GM18873 (cell line): ENCODE measurements around the gene LAX1.
"Not testable (repeated sequence)": the region's sequence is repeated elsewhere in the genome, so short reads cannot be mapped to it uniquely, and the experiment has no call there.

Source experiments
- ATAC-seq: cut with Tn5 transposase; IDR thresholded peaks from one replicate; pipeline ENCODE4 v1.9.1; 2021; ENCODE audit warnings: mild to moderate bottlenecking, moderate library complexity, moderate number of reproducible peaks; ENCODE audit not compliant: unreplicated experiment, low FRiP score

Gene LAX1

DNA sequence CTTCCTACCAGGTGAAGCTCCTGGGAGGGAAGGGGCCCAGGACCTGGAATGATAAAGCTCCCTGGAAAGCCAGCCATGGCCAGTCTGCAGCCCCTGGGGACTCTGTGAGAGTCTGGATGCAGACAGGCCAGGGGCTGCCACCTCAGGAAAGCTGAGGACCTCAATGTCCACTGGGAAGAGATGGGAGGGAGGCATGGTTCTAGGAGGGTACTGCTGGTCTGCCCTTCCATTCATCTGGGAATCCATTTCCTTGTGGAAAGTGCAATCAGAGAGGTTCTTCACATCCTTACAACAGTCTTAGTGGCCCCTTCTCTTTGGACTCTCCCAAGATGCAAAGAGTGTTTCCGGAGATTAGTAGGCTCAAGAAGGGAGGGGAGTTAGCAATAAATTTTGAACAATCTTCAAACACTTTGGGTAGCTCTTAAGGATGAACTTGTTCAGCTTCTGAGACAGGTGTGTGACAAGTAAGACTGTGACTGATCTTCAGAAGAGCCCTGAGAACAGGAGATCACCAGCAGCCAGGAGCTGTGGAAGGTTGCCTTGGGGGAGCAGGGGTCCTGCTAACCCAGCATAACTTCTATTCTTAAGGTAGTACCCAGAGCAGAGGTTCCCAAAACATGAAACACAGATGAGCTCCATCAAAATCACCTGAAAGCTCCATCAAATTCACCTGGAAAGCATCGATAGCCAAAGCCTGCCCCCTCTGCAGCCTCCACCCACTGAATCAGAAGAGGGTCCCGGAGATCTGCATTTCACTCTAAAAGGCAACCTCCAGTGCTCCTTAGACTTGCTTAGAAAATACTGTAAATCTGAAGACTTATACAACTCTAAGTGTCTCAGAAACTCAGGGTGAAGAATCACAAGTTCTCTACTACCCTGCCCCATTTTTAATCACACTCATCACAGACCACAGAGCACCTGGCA, 616 bp upstream of the LAX1 start:
- no peak for ATAC-seq

DNA sequence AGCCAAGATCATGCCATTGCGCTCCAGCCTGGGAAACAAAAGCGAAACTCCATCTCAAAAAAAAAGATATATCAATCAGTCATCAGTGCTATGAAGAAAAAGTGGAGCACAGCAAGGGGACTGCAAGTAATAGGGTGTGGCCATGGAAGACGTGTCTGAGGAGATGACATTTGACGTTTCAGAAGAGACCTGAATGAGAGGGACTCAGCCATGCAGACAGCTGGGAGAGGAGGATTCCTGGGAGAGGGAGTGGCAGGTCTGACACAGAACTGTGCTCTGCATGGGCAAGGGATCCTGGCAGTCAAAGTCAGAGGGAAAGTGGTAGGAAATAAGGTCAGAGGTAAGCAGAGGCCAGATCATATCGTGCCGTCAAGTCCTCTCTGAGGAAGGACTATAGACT, 3.3 kb downstream of the LAX1 start:
- no peak for ATAC-seq

DNA sequence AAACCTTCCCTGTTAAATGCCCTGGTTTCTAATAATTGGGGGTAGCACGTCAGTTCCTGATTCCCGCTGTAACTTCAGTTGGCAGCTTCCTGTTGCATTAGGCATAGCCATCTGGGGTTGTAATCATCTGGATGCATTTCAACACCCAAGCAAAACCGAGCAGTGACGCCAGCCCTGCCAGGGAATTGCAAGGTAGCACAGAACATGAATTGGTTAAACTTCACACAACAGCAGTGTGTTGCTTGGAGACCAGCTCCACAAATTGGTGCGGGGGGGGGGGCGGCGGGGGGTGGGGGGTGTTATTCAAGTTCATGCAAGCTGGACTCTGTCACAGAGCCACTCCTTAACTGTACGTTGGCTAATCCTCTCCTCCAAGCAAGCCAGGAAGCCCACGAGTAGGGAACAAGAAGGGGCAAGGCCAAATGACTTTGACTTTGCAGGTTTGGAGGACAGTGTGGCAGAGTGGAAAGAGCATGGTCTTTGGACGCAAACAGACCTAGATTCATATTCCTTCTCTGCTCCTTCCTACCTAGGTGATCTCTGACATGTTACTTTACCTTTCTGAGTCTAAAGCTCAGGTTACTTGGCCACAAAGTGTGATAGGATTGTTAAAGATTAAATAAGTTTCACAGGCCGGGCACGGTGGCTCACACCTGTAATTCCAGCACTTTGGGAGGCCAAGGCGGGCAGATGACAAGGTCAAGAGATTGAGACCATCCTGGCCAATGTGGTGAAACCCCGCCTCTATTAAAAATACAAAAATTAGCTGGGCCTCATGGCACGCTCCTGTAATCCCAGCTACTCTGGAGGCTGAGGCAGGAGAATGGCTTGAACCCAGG, 4.7 kb downstream of the LAX1 start:
- ATAC-seq = no peak

DNA sequence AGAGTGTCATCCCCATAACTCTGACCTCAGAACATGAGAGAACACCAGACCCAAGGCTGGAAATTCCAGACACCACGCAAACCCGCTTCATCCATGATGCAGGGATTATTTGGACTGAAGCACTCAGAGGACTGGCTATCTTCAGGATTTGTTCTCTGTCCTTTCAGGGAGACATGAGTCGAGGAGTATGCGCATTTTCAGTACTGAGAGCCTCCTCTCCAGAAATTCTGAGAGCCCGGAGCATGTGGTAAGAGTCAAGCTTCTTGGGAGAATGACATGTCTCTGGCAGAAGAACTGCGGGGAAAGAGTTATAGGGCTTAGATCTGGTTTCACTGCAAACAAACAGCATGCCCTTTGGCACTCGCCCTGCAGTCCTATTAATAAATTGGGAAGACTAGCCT, 6.9 kb downstream of the LAX1 start:
- no peak for ATAC-seq

DNA sequence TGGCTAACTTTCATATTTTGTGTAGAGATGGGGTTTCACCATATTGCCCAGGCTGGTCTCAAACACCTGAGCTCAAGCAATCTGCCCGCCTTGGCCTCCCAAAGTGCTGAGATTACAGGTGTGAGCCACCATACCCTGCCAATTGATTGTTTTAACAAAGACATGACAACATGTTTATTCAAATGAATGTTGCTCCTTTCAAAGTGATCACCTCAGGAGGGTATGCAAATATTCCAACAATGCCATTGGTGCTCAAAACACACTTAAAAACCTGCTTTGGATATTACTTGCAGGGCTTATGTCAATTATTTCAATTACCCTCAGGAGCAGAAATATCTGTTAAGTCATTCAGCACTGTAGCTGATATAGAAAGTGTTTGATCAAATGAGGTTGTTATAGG, 7.9 kb downstream of the LAX1 start:
- no peak for ATAC-seq

DNA sequence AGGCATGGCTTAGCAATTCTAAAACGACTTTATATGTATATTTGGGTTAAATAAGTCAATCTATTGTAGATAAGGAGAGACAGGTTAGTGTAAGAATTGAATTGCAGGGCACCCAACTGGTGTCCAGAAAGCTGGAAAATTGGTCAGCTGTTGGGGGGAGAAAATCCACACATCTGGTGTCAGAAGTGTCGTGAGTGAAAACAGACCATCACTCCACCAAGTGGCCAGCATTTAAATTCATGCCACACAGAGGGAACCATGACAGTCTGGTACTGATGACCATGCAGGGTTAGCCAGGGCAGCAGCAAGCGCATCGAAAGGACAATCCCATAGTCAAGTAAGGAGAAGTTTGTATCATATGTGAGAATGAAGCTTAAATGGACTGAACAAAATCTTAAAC, 11.7 kb downstream of the LAX1 start:
- no peak for ATAC-seq

DNA sequence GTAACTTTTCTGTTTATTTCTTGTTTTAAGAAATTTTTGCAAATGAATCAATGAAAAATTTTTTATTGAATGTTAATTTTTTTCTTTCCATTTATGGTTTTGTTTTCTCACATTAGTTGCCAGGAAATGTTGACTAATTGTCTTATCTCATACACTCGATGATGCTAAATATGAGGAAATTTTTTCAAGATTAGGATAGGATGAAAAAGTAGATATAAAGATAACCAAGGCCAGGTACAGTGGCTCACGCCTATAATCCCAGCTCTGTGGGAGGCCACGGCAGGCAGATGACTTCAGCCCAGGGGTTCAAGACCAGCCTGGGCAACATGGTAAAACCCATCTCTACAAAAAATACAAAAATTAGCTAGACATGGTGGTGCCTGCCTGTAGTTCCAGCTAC, 12.6 kb downstream of the LAX1 start:
- ATAC-seq = no peak

DNA sequence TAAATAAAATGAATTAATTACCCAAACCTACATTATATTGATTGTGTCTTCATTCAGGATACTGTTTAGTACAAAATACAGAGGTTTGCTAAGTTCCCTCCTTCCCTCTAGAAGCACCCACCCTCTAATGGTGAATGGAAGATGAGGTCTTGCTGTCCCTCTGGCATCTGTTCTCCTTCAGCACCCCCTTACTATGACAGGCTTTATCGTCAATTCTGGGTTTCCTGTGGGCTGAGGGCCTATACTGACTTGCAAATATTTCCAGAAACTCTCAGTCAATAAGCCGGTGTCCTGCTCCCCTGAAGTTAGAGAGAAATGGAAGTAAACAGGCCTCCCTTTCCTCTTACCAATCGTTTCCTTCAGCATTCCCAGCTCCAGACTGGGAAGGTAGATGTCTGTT, 13.2 kb downstream of the LAX1 start:
- no peak for ATAC-seq

DNA sequence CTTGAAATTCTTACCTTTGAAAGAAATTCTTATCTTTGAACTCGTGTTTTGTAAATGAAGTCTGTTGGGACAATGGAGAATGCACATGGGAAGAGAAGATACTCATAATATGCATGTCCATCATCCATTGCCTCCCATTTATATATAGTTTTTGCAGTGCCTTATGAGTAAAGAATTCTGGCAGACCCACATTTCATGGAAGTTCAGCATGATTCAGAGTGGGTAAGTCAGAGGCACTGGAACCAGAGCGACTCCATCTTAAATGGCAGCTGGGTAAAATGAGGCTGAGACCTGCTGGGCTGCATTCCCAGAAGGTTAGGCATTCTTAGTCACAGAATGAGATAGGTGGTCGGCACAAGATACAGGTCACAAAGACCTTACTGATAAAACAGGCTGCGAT, 13.8 kb downstream of the LAX1 start:
- no peak for ATAC-seq

DNA sequence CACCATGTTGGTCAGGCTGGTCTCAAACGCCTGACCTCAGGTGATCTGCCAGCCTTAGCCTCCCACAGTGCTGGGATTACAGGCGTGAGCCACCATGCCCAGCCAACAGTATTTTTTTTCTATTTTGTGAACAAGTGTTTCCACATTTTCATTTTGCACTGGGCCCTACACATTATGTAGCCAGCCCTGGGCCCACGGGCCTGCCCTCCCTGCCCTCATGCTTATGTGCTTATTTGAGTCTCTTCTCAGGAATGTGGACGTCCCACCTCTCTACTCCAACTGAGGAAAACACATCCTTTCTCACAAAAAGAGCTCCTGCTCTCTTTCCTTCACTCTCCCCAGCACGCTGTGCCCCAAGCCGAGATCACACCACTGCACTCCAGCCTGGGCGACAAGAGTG, 17.0 kb downstream of the LAX1 start:
- no peak for ATAC-seq

DNA sequence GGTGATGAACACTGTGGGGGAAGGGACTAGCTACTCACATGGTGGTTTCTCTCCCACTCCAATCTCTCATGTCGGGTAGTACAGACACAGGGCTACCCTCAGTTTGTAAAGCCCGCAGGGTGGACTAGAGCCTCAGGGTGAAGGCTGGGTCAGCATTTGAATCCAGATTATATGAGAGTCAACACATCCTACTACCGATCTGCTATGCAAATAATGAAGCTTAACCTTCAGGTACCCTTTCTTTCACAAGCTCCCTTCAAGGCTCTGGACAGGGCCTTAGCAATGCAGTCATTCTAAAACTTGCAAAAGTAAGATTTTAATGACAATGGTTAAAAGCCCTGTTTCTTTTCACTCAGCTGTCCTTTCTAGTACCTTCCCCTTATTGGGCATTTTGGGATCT, 25.0 kb downstream of the LAX1 start:
- ATAC-seq = no peak

DNA sequence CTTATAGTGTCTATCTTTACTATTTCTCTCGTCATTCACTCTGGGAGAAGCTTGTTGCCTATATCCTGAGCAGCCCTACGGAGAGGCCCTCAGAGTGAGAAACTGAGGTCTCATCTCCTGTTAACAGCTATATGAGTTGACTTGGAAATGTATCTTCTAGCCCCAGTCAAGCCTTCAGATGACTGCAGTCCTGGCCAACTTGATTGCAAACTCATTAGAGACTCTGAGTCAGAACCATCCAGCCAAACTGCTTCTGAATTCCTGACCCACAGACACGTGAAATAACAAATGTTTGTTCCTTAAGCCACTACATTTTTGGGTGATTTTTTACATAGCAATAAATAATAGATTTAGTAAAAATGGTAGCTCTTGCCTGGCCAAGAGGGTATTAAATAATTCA, 26.5 kb downstream of the LAX1 start:
- ATAC-seq = no peak

DNA sequence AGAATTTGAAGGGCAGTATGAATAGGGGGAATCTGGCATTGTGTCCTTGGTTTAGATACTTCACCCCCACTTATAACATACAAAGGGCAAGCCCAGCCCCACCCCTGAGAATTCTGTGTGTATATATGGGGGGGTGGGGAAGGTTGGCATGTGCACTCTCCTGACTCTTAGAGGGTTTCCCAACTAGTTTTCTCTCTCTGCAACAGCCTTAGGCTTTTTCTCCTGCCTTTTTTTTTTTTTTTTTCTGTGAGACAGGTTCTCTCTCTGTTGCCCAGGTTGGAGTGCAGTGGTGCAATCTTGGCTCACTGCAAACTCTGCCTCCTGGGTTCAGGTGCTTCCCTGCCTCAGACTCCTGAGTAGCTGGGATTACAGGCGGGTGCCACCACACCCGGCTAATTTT, 27.5 kb downstream of the LAX1 start:
- ATAC-seq = no peak

DNA sequence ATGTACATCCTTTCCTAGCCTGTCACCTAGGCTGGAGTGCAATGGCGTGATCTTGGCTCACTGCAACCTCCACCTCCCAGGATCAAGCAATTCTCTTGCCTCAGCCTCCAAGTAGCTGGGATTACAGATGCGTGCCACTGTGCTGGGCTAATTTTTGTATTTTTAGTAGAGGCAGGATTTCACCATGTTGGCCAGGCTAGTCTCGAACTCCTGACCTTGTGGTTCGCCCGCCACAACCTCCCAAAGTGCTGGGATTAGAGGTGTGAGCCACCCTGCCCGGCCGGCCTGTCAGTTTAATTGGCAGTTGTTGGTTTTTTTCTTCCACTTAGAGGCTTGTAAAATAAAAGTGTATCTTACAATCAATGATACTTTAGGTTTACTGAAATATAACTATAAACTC, 28.6 kb downstream of the LAX1 start:
- ATAC-seq = not testable (repeated sequence)

DNA sequence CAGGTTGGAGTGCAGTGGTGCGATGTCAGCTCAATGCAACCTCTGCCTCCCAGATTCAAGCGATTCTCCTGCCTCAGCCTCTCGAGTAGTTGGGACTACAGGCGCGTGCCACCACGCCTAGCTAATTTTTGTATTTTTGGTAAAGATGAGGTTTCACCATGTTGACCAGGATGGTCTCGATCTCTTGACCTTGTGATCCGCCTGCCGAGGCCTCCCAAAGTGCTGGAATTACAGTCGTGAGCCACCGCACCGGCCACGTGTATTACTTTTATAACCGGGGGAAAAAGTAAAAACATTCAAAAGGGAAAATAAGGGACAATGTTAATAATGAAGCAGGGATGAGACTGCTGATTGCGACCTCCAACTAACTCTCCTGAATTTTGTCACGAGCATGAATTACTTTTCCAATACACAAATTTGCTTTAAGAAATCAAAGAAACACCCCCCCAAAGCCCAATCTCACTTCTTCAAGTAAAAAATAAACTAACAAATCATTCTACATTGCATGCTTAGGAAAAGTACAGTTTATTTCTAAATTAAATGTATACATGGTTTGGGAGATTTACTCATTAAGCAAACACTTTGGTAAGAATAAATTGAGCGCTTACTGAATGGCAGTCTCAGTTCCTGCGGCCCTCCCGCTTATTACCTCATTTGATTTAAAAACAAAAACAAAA, 29.9 kb downstream of the LAX1 start:
- no peak for ATAC-seq

DNA sequence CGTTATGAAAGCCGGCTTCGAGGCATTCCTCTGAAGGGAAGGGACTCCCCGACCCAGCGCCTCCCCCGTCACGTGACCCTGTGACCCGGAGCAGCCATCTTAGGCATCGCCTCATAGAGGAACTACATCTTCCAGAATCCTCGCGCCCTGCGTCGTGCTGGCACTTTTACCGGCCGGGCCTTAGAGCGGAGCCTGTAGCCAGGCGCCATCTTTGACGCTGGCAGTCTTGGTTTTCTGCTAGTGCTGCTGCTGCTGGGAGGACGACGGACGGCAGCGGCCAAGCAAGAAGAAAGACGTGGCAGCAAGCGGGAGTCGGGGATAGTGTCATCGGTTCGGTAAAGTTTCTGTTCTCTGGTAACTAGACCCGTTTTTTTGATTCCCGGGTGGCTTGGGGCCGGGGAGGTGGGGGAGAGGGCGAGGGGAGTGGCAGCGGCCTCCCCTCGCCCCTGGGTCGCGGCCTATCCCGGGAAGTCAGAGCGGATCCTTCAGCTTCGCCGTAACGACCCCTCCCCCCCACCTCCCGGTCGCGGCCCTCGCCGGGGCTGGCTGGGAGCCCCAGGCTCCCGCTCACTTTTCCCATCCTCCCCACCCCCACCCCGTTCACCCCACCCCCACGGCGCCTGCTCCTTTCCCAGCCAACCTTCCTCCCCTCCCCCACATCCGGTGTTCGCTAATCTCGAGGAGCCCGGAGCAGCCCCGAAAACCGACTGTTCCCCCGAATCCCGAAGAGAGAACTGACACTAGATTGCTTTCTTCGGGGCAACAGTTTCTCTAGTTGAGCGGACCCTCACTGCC, 30.7 kb downstream of the LAX1 start, which contains the start of the genes ZBED6 and ZC3H11A:
Gene ZBED6 (plus strand): TSS at position 183 of the 795 bp plus-strand sequence. CDS start 1,900 bp downstream, outside the sequence.
Gene ZC3H11A (plus strand): TSS at position 183 of the 795 bp plus-strand sequence. CDS start 21,448 bp downstream, outside the sequence.
- ATAC-seq = peak; percentile 95

DNA sequence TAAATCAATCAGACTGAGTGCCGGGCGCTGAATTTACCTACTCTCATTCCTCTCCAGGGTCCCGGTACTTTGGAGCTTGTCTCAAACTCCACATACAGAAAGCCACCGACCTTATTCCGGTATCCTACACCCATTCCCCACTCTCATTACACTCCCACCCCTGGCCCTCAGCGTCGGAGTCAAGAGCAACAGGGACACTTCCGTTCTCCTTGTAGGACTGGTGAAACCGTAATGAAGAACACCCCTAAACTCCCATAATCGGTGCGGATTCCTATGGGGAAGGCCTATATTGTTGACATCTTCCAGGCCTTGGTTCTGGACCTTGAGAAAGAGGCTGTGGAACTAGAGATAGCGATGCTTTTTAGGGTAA, 31.2 kb downstream of the LAX1 start:
- no peak for ATAC-seq

DNA sequence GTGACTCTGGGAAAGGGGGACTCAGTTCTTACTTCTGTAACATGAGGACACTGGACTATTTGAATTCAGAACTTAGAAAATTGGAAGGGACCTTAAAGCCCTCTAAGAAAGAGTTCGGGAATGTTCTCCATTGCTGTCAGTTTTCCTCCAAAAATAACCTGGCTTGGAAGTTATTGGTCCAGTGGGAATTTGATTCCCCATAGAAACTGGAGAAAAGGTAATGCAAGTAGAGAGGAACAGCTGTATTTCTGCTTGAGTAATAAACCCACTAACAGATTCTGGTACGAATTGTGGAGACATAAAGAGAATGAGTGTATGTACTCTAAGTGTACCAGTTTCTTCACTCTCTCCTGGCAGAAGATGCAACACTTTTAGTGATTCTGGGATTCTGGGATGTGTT, 32.2 kb downstream of the LAX1 start:
- ATAC-seq = no peak

DNA sequence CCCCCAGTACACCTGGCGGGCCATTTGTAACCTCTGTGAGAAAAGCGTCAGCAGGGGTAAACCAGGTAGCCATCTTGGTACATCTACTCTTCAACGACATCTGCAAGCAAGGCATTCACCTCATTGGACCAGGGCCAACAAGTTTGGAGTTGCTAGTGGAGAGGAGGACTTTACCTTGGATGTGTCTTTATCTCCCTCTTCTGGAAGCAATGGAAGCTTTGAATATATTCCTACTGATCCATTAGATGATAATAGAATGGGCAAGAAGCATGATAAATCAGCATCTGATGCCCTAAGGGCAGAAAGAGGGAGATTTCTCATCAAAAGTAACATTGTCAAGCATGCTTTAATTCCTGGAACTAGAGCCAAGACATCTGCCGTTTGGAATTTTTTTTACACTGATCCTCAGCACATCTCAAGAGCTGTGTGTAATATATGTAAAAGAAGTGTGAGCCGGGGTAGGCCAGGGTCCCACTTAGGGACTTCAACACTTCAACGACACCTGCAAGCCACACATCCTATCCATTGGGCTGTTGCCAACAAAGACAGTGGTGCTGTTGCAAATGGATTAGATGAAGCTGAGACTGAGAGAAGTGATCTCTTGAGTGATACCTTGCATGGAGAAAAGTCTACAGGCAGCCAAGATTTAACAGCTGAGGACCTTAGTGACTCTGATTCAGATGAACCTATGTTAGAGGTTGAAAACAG, 33.1 kb downstream of the LAX1 start:
- no peak for ATAC-seq
